Liver (tissue), 3 donors: Measurements from ENCODE around the gene UBTD2.

Source experiments
- GABPA ChIP-seq, 2 donors: IDR thresholded peaks in 1 of 2; conservative IDR thresholded peaks in 1 of 2; 2 replicates each; pipeline ENCODE4 v1.6.1; 2016; ENCODE audit warnings: antibody characterized with exemption in 2 of 2, mild to moderate bottlenecking in 1 of 2, moderate library complexity in 1 of 2
- JUND ChIP-seq, 2 donors: IDR thresholded peaks; 2 replicates each; pipeline ENCODE4 v1.6.1; 2016; ENCODE audit warnings: antibody characterized with exemption in 2 of 2
- RAD21 ChIP-seq, 2 donors: IDR thresholded peaks; 2 replicates each; pipeline ENCODE4 v1.6.1; 2016; ENCODE audit warnings: antibody characterized with exemption in 2 of 2, mild to moderate bottlenecking in 2 of 2
- RXRA ChIP-seq, 2 donors: IDR thresholded peaks; 2 replicates each; pipeline ENCODE4 v1.6.1; 2017 to 2018; ENCODE audit warnings: antibody characterized with exemption in 2 of 2, mild to moderate bottlenecking in 1 of 2
- YY1 ChIP-seq: IDR thresholded peaks from 2 replicates; pipeline ENCODE4 v1.6.1; 2016; ENCODE audit warnings: antibody characterized with exemption, mild to moderate bottlenecking
- TF ChIP-seq, protein P1 (sequence below): fragments of 150-350 bp; IDR thresholded peaks from 2 replicates; pipeline ENCODE4 v1.5.1; 2017; ENCODE audit warnings: improper control_type of control experiment, low read depth, low read length; ENCODE audit not compliant: missing input control
- TF ChIP-seq, protein P2 (sequence below): IDR thresholded peaks from 2 replicates; pipeline ENCODE4 v1.6.1; 2016; ENCODE audit warnings: antibody characterized with exemption, mild to moderate bottlenecking
- TF ChIP-seq, protein P3 (sequence below): IDR thresholded peaks from 2 replicates; pipeline ENCODE4 v1.6.1; 2016; ENCODE audit warnings: antibody characterized with exemption
- TF ChIP-seq, protein P4 (sequence below): IDR thresholded peaks from 2 replicates; pipeline ENCODE4 v1.6.1; 2016; ENCODE audit warnings: antibody characterized with exemption
- TF ChIP-seq, protein P5 (sequence below): IDR thresholded peaks from 2 replicates; pipeline ENCODE4 v1.6.1; 2016; ENCODE audit warnings: antibody characterized with exemption
- donor health status: healthy.
- donor health status: healthy.

DNA sequence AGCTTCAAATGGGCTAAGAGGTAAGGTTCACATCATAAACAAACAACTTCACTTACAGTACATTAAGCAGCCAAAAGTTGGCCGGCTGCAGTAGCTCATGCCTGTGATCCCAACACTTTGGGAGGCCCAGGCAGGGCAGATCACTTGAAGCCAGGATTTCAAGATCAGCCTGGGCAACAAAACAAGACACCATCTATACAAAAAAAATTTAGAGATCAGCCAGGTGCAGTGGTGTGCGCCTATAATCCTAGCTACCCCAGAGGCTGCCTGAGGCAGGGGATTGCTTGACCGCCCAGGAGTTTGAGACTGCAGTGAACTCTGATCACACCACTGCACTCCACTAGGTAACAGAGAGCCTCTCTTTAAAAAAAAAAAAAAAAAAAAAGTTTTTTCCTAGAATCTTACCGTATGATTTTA lies 16.9 kb downstream of the UBTD2 start:
- TF ChIP-seq, protein P1, sequence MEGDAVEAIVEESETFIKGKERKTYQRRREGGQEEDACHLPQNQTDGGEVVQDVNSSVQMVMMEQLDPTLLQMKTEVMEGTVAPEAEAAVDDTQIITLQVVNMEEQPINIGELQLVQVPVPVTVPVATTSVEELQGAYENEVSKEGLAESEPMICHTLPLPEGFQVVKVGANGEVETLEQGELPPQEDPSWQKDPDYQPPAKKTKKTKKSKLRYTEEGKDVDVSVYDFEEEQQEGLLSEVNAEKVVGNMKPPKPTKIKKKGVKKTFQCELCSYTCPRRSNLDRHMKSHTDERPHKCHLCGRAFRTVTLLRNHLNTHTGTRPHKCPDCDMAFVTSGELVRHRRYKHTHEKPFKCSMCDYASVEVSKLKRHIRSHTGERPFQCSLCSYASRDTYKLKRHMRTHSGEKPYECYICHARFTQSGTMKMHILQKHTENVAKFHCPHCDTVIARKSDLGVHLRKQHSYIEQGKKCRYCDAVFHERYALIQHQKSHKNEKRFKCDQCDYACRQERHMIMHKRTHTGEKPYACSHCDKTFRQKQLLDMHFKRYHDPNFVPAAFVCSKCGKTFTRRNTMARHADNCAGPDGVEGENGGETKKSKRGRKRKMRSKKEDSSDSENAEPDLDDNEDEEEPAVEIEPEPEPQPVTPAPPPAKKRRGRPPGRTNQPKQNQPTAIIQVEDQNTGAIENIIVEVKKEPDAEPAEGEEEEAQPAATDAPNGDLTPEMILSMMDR, result no peak
- TF ChIP-seq, protein P2, sequence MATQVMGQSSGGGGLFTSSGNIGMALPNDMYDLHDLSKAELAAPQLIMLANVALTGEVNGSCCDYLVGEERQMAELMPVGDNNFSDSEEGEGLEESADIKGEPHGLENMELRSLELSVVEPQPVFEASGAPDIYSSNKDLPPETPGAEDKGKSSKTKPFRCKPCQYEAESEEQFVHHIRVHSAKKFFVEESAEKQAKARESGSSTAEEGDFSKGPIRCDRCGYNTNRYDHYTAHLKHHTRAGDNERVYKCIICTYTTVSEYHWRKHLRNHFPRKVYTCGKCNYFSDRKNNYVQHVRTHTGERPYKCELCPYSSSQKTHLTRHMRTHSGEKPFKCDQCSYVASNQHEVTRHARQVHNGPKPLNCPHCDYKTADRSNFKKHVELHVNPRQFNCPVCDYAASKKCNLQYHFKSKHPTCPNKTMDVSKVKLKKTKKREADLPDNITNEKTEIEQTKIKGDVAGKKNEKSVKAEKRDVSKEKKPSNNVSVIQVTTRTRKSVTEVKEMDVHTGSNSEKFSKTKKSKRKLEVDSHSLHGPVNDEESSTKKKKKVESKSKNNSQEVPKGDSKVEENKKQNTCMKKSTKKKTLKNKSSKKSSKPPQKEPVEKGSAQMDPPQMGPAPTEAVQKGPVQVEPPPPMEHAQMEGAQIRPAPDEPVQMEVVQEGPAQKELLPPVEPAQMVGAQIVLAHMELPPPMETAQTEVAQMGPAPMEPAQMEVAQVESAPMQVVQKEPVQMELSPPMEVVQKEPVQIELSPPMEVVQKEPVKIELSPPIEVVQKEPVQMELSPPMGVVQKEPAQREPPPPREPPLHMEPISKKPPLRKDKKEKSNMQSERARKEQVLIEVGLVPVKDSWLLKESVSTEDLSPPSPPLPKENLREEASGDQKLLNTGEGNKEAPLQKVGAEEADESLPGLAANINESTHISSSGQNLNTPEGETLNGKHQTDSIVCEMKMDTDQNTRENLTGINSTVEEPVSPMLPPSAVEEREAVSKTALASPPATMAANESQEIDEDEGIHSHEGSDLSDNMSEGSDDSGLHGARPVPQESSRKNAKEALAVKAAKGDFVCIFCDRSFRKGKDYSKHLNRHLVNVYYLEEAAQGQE, result no peak
- TF ChIP-seq JUND (IDR thresholded peaks at IDR 0.05), result no peak
- no peak for TF ChIP-seq YY1
- TF ChIP-seq RAD21 (IDR thresholded peaks at IDR 0.05), result no peak
- TF ChIP-seq, protein P3, sequence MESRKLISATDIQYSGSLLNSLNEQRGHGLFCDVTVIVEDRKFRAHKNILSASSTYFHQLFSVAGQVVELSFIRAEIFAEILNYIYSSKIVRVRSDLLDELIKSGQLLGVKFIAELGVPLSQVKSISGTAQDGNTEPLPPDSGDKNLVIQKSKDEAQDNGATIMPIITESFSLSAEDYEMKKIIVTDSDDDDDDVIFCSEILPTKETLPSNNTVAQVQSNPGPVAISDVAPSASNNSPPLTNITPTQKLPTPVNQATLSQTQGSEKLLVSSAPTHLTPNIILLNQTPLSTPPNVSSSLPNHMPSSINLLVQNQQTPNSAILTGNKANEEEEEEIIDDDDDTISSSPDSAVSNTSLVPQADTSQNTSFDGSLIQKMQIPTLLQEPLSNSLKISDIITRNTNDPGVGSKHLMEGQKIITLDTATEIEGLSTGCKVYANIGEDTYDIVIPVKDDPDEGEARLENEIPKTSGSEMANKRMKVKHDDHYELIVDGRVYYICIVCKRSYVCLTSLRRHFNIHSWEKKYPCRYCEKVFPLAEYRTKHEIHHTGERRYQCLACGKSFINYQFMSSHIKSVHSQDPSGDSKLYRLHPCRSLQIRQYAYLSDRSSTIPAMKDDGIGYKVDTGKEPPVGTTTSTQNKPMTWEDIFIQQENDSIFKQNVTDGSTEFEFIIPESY, result no peak
- TF ChIP-seq GABPA (IDR thresholded peaks at IDR 0.05 in 1 of 2, conservative IDR thresholded peaks at IDR 0.05 in 1 of 2), result no peak
- TF ChIP-seq, protein P4, sequence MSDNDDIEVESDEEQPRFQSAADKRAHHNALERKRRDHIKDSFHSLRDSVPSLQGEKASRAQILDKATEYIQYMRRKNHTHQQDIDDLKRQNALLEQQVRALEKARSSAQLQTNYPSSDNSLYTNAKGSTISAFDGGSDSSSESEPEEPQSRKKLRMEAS, result no peak
- TF ChIP-seq RXRA (IDR thresholded peaks at IDR 0.05), result no peak
- TF ChIP-seq, protein P5, sequence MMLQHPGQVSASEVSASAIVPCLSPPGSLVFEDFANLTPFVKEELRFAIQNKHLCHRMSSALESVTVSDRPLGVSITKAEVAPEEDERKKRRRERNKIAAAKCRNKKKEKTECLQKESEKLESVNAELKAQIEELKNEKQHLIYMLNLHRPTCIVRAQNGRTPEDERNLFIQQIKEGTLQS, result no peak
